ENCODE data around the gene KLHL35. TPM values are rescaled to one million over a fixed set of nuclear protein-coding genes. Genes with fewer than 3 reads are reported as not detected.

The KLHL35 gene, protein sequence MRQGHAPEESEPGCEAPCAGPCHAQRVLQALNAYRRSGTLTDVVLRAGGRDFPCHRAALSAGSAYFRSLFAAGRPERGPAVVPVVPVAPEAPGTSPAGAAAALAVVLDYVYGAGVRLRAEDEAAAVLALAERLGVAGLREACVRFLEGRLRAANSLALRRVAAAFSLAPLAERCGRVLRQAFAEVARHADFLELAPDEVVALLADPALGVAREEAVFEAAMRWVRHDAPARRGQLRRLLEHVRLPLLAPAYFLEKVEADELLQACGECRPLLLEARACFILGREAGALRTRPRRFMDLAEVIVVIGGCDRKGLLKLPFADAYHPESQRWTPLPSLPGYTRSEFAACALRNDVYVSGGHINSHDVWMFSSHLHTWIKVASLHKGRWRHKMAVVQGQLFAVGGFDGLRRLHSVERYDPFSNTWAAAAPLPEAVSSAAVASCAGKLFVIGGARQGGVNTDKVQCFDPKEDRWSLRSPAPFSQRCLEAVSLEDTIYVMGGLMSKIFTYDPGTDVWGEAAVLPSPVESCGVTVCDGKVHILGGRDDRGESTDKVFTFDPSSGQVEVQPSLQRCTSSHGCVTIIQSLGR
- 1 to 10 TPM; 1.6 to 2.7 (median 2.6) TPM for total RNA-seq

DNA sequence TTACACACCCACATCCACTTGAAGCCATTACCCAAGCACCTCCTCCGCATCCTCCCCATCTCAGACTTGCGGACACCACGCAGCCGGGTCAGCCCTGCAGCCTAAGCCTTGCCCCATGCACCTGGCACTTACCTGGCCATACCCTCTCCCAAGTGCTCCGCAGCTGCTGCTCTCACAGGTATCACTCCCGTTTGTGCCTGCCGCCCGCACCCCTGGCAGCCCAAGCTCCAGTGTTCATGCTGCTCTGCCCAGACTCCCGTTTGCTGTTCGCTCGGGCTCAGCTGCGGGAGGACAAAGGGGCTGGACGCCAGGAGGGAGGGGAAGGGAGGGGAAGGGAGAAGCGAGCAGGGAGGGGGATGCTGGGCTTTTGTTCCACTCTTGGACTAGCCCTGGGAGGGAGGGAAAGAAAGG is at the start of gene KLHL35:
KLHL35 (minus strand) TSS at position 293 of the 411 bp plus-strand sequence. CDS start 2,574 bp downstream, outside the sequence.
- intact Hi-C loops (cut with DNase I; ENCODE audit: low total_unique reads): no loop called here
- peaks cover 0 to 10% of the 10 kb centered on the region in 2 donors for H3K4me1 ChIP-seq
- peaks cover 0 to 2% of the 10 kb centered on the region in 2 donors for H3K27me3 ChIP-seq
- no peak for DNase-seq (ENCODE audit: low spot score in 2 of 2)
- H3K4me3 ChIP-seq: no peak within 1 kb of the TSS
- no peaks in the 10 kb centered on the region for H3K36me3 ChIP-seq
- TF ChIP-seq, protein P1, sequence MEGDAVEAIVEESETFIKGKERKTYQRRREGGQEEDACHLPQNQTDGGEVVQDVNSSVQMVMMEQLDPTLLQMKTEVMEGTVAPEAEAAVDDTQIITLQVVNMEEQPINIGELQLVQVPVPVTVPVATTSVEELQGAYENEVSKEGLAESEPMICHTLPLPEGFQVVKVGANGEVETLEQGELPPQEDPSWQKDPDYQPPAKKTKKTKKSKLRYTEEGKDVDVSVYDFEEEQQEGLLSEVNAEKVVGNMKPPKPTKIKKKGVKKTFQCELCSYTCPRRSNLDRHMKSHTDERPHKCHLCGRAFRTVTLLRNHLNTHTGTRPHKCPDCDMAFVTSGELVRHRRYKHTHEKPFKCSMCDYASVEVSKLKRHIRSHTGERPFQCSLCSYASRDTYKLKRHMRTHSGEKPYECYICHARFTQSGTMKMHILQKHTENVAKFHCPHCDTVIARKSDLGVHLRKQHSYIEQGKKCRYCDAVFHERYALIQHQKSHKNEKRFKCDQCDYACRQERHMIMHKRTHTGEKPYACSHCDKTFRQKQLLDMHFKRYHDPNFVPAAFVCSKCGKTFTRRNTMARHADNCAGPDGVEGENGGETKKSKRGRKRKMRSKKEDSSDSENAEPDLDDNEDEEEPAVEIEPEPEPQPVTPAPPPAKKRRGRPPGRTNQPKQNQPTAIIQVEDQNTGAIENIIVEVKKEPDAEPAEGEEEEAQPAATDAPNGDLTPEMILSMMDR (IDR thresholded peaks at IDR 0.05): no peak
- TF ChIP-seq POLR2AphosphoS5 (IDR thresholded peaks at IDR 0.05): no peak
- no peak for TF ChIP-seq POLR2A (IDR thresholded peaks at IDR 0.05)
- peaks cover 4 to 6% of the 10 kb centered on the region in 2 donors for H3K9me3 ChIP-seq
- no peak within 1 kb of the TSS for H3K27ac ChIP-seq

DNA sequence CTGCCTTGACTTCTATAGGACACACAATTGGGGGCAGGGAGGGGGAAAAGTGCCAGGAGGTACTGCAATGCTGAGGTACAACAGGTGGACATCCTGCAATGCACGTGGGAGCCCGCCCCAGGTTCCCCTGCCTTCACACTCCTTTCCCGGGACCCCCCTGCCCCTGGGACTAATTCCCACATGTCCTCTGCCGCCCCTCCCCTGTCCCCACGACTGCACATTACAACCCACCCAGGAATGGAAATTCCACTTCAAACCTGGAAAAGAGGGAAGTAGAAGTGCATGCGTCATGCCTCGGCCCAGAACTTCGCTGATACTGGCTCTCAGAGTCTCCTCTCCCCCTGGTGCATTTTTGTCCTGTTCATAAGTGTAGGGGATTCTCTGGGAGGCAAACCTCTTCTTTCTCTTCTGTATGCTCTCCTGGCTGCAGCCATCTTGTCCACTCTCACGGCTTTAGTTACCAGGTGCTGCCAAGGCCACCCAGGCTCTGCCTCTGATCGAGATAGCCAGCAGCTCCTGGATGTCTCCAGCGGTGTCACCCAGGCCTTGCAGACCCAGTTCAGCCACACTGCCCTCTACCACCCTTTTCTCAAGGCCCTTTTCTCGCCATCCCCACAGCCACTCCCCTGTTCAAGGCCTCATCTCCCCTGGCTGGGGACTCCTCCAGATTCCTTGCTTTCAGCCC is 49.1 kb upstream of the KLHL35 start:
- DNase-seq (ENCODE audit: low spot score in 2 of 2): no peak
- intact Hi-C loops (cut with DNase I; ENCODE audit: low total_unique reads): no loop called here
- Histone ChIP-seq H3K4me1 (no peaks in the 10 kb centered on the region), H3K4me3 (no peak overlapping the region), H3K27ac (no peak overlapping the region), H3K36me3 (no peaks in the 10 kb centered on the region), H3K9me3 (no peaks in the 10 kb centered on the region), H3K27me3 (no peaks in the 10 kb centered on the region)
- no peak for TF ChIP-seq POLR2AphosphoS5 (IDR thresholded peaks at IDR 0.05)
- TF ChIP-seq, protein P1 (IDR thresholded peaks at IDR 0.05): no peak

DNA sequence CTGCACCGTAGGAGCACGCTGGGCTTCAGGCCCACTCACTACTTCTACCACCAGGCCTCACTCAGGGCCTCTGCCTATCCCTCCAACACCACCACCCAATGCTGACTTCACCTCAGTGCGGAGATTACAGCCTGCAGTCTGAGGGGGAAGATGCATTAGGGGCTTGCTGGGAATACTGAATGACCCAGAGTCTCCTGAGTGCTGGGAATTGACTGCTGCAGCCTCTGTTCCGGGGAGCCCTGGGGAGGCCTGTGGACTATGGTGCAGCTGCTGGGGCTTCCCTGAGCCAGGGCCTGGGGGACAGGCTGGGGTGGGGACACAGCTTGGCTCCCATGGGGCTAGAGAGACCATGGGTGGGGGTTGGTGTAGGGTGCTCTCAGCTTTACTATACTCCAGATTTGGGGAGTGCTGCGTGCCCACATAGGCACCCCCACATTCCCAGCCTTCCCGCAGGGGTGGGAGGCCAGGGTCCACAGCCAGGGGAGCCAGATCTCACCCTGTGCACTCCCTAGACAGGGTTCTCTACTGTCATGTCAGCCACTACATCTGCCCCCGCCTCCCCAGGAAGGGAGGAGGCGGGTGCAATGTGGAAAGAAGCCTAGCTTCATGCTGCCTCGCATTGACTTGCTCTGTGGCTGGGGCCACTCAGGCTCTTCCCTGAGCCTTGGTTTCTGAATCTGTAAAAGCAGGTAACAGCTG is 48.4 kb upstream of the KLHL35 start:
- H3K27me3 ChIP-seq: no peaks in the 10 kb centered on the region
- intact Hi-C loops (cut with DNase I; ENCODE audit: low total_unique reads): no loop called here

DNA sequence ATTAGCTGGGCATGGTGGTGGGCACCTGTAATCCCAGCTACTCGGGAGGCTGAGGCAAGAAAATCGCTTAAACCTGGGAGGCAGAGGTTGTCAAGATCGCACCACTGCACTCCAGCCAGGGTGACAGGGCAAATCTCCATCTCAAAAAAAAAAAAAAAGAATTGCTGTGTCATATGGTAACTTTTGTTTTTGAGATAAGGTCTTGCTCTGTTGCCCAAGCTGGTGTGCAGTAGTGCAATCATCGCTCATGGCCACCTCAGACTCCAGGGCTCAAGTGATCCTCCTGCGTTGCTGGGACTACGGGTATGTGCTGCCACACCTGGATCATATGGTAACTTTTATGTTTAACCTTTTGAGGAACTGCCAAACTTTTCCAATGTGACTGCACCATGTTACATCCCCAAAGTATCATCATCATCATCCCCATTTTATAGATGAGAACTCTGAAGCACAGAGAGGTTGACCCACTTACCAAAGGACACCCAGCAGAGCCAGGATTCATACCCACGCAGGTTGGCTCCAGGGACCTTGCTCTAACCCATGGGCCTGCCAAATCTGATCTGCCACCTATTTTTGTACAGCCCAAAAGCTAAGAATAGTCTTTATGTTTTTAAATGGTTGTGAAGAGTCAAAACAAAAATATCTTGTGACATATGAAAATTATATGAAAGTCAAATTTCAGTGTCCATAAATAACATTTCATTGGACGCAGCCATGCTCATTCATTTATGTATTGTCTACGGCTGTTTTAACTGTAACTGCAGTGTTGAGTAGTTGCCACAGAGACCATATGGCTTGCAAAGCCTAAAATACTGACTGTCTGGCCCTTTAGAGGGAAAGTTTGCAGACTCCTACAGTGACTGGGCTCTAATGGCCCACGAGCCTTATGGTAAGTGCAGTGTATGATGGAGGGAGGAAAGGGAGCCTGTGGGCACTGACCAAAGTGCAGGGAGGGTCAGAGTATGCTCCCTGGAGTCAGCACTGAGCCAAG is 47.5 kb upstream of the KLHL35 start:
- H3K27ac ChIP-seq: no peak overlapping the region
- no peaks in the 10 kb centered on the region for H3K36me3 ChIP-seq
- no peaks in the 10 kb centered on the region for H3K4me1 ChIP-seq
- TF ChIP-seq, protein P1 (IDR thresholded peaks at IDR 0.05): no peak
- TF ChIP-seq POLR2AphosphoS5 (IDR thresholded peaks at IDR 0.05): no peak
- no peak for TF ChIP-seq POLR2A (IDR thresholded peaks at IDR 0.05)
- no peak overlapping the region for H3K4me3 ChIP-seq
- intact Hi-C loops (cut with DNase I; ENCODE audit: low total_unique reads): no loop called here
- no peaks in the 10 kb centered on the region for H3K27me3 ChIP-seq
- H3K9me3 ChIP-seq: no peaks in the 10 kb centered on the region
- no peak for DNase-seq (ENCODE audit: low spot score in 2 of 2)

More for the DNA sequence above, 48.4 kb upstream of the KLHL35 start:
- TF ChIP-seq POLR2A (IDR thresholded peaks at IDR 0.05) (no peak), POLR2AphosphoS5 (IDR thresholded peaks at IDR 0.05) (no peak)
- TF ChIP-seq, protein P1 (IDR thresholded peaks at IDR 0.05): no peak
- no peaks in the 10 kb centered on the region for H3K36me3 ChIP-seq
- no peak for DNase-seq (ENCODE audit: low spot score in 2 of 2)
- H3K4me1 ChIP-seq: no peaks in the 10 kb centered on the region
- H3K9me3 ChIP-seq: no peaks in the 10 kb centered on the region
- H3K27ac ChIP-seq: no peak overlapping the region
- H3K4me3 ChIP-seq: no peak overlapping the region
